Erythroblast (primary cell): Measurements from ENCODE around the gene TOM1L2.

ENCODE experiments used
- GATA1 ChIP-seq: IDR thresholded peaks from 2 replicates; pipeline ENCODE4 v1.6.1; 2011; ENCODE audit warnings: low read depth, mild to moderate bottlenecking, control low read depth, low read length, moderate library complexity
- POLR2A ChIP-seq: IDR thresholded peaks from 2 replicates; pipeline ENCODE4 v1.6.1; 2011; ENCODE audit warnings: mild to moderate bottlenecking, low read length

- no peak for TF ChIP-seq POLR2A
- no peak for TF ChIP-seq GATA1
These were observed 13.0 kb upstream of the TOM1L2 start for GRCh38 chr17:17985153-17985552.
